GM19023 (cell line): ENCODE results near the gene TMEM125.

ENCODE experiments used
- ATAC-seq: cut with Tn5 transposase; IDR thresholded peaks from one replicate; pipeline ENCODE4 v1.9.1; 2021; ENCODE audit warnings: mild to moderate bottlenecking, moderate library complexity; ENCODE audit not compliant: unreplicated experiment

TMEM125 gene

GRCh38 chr1:43269627-43270375 lies at the start of gene TMEM125:
TSS of gene TMEM125 (plus strand) at chr1:43269983. CDS start at chr1:43272723, 2,740 bp downstream.
- no peak for ATAC-seq

GRCh38 chr1:43220905-43221778 lies 48.6 kb upstream of the TMEM125 start:
- ATAC-seq = peak; percentile 58

DNA sequence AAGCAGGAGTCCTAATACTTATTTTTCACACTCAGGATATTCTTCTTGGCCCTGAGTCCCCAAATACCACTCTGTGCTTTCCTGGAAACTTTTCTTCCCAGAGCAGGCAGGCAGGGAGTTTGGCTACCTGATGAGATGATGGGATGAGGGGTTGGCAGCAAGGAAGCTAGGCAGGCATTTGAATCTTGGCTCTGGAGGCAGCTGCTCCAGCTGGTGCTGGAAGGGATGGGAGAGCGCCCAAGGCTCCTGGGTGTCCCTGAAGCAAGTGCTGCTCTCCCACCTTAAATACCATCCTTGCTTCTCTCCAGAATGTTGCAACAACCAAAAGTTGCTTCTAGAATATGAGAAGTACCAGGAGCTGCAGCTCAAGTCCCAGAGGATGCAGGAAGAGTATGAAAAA lies 48.0 kb upstream of the TMEM125 start:
- no peak for ATAC-seq

DNA sequence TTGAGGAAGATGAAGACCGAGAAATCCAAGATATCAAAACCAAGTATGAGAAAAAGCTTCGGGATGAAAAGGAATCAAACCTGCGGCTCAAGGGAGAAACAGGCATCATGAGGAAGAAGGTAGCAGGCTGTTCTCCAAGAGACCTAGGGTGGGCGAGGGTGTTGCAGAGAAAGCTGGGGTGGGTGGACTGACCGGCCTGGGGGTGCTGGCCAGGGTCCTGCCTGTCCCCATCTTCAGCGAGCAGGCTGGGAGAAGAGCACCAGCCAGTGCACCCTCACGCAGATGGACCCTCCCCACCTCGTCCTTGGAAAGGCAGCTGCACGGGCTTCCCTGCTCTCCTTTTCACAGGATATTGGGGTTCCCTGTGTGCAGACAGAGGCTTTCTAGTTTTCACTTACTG lies 46.9 kb upstream of the TMEM125 start:
- no peak for ATAC-seq

GRCh38 chr1:43225168-43225567 lies 44.6 kb upstream of the TMEM125 start:
- ATAC-seq = no peak

DNA sequence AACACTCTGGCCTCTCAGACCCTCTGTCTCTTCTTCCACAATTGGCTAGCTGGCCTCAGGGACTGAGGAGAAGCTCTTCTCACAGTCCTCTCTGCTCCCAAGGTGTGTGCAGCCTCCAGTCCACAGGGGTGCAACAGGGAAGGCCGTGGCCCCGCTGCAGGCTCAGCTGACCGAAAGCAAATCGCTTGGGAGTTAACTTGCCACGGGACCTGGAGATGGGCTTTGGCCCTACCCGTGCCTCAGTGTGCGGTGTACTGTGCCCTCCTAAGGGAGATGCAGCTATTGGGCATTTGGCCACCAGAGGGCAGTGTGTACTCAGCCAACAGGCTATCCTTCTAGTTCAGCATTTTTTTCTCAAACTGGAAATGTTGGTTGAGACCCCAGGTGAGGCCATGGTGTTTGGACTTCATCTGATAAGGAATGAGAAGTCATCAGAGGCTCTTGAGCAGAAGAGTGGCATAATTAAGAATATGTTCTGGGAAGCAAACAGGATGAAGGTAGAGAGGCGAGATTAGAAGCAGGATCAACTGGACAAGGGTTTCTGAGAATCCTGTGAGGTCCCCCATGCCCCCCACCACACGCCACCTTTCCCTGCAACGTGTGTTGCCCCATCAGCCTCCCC lies 42.5 kb upstream of the TMEM125 start:
- peak; percentile 66 for ATAC-seq

- ATAC-seq = no peak
These were observed 39.7 kb upstream of the TMEM125 start for GRCh38 chr1:43229826-43230780.

GRCh38 chr1:43232074-43232473 lies 37.7 kb upstream of the TMEM125 start:
- ATAC-seq = no peak

GRCh38 chr1:43232482-43232881 lies 37.3 kb upstream of the TMEM125 start:
- ATAC-seq = no peak

DNA sequence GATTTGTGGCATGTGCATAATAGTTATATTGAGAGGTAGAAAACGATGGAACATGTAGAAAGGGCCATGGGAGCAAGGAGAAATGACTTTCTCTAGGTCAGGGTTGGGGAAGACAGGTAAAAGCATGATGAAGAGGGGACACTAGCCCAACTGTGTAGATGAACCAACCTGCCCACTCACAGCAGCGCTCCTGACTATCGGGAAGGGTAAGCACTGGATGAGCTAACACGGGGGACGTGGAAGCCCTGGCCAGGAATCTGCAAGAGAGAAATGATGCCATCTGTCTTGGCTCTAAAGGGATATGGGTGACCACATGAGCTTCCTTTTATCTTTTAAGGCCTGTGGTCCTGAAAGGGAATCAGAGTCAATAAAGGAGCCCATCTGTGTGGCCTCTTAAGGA lies 36.2 kb upstream of the TMEM125 start:
- no peak for ATAC-seq

DNA sequence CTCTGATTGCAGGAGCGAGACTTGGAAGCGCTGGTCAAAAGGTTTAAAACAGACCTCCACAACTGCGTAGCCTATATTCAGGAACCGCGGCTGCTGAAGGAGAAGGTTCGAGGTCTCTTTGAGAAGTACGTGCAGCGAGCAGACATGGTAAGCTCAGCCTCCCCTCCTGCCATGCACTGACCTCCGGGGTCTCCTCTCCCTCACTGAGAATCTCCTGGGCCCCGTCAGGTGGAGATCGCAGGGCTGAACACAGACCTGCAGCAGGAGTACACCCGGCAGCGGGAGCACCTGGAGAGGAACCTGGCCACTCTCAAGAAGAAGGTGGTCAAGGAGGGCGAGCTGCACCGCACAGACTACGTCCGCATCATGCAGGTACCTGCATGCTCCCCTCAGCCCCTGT lies 35.5 kb upstream of the TMEM125 start:
- ATAC-seq = no peak

DNA sequence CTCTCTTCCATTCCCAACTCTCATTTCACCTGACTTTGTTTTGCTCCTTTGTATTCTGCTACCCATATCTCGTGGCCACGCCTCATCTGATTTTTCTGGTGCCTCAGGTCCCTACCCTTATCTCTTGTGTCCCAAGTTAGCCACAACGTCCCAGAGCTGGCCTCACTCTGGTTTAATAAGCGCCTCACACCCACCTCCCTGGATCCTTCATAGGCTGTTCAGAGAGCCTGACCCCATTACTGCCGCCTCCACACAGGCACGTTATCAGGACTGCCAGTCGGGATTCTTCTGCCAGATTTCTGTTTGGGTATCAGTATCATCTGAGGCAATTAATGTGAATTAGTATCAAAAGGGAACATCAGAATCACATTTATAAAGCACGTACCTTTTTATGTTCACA lies 34.7 kb upstream of the TMEM125 start:
- no peak for ATAC-seq

GRCh38 chr1:43235451-43236121 lies 34.2 kb upstream of the TMEM125 start:
- ATAC-seq = no peak

GRCh38 chr1:43237121-43237520 lies 32.7 kb upstream of the TMEM125 start:
- no peak for ATAC-seq

DNA sequence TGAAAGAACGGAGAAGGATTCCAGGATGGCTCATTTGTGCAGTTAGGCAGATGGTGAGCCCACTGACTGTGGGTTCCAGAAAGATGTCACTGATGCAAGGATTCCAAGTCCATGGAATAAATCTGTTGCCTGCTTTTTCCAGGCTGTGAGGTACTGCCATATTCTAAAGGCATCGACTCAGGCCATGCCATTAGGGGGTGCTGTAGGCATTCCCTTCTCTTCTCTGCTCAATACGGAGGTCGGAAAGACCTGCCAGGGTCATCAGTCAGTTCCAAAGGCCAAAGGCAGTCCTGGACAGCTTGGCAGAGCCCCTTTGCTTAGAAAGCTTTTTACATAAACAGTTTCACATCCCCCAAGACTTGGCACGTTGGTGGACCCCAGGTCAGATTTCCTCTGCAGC lies 31.7 kb upstream of the TMEM125 start:
- ATAC-seq = no peak

DNA sequence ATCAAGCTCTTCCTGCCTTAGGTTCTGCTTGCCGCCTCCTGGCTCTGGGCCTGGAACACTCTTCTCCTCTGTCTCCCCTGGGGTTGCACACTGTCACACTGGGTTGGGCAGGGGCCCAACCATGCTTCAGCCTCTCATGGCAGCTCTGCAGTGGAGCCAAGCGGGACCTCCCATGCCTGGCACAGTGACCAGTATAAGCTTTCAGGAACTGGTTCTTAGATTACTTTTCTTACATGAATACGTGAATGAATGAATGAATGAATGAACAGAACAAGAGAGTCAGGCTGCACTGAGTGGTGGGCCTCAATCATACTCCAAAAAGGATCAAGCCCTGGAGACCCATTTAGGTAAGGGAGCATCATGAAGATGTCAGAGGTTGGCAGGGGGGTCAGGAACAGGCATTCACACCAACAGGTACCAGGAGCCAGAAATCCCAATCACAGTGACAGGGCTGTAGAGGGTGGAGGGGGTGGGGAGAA lies 30.8 kb upstream of the TMEM125 start:
- no peak for ATAC-seq

- no peak for ATAC-seq
These were observed 30.3 kb upstream of the TMEM125 start for GRCh38 chr1:43239484-43239883.

DNA sequence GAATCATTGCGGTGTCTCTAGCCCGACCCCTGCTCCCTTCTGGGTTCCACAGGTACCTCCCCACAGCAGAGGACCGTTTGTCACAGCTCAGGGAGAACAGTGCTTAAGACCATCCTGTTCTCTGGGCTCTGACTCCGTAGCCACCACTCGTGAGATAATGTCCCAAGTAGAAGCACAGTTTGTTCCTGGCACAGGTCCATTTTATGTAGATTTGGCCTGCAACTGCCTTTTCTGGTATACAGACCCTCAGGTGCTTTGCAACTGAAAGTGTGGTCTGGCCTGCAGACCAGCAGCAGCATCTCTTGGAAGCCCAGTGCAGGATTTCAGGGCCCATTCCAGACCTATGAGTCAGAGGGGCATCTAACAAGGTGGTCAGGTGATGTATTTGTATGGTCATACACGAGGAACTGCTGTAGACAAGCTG lies 28.4 kb upstream of the TMEM125 start:
- ATAC-seq = no peak

DNA sequence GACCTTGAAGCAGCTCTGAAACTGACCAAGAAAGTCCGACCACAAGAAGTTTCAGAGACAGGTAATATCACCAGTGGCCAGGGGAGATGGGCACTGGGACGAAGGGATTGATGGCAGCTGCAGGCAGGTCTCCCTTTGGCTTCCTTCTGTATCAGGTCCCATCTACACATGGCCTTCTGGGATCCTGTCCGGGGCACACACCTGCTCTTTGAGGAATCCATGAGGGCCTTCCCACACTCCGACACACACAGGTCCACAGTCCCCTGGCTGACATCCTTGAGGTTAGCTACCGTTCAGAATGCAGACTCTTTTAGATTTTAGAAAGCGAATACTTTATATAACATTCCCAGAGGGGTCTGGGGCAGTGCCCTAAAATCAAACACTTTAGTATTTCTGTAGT lies 26.5 kb upstream of the TMEM125 start:
- ATAC-seq = no peak
